Stromal cell of bone marrow (primary cell): ENCODE data around the gene CATSPERD.

ENCODE experiments used
- DNase-seq: peaks from one replicate; pipeline ENCODE4 v3.0.0-alpha.2; 2012; ENCODE audit warnings: low read depth

The CATSPERD gene, protein sequence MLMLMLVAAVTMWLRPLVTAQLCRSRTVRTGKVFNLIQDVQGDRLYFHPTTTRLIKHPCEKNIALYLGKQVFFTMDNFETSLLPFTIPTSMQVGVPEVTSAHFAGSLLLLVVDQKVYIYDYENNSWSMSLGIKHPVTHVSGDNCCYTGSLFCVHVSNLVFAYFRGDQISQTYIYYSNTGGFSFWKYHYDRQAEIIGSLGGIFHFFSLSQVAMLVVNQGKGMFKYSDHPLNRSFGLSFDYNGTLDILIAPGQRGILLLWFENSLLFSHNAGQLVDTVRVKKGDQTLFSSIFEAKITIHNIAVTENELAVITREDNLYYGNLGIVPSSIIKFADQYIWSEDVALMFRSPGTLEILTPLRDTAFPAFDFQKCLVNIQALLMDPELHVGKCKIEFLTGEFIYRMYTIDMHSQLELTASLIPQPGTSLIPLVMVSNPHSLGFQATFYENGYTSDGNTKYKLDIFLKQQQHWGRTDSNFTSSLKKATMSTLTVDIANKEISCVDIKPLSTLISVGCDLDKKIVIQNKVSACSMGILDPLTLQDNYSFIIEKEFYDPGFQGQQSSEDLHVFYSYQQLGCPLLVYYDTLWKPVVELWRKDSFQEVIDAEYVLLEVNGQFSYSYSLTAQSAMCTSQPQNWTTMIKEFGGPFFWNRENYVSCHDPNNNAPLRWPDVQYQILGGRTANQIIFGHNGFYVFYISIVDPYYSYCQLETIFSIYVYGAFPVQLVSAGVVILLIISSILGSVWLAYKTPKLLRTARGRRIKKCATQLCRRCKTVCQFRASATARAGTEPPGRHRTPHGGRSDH

DNA sequence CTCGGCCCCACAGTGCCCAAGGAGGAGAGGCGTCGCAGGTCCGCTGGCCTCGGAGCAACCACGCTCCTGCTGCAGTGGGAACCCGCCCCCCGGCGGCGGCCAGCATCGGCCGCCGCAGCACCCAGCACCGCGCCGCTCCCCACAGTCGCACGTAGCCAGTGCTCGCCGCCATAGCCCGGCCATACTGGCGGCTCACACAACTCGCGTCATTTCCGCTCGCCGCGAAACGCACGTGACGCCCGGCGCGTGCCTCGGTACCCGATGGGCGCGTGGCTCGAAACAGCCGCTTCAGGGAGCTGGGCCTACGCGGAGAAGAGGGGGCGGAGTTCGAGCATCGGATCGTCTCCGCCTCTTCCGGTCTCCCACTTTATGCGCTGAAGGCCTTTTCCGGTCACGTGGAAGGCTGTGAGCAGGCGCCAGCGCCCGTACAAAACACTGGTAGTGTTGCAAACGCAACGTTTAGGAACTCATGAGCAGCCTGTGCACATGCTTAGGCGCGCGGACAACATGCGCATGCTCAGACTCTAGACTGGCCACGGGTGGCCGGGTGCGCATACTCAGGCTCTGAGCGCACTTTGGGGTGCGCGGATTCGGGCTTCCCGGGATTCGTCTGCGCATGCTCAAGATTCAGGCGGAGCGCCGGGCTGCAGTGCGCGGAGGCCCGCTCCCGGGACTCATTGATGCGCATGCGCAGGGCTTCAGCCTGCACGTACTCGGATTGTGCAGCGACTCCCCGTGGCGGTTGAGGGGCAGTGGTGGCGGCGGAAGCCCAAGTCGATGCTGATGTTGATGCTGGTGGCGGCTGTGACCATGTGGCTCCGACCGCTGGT is at the start of gene CATSPERD, which contains the start of gene LONP1:
TSS of gene CATSPERD (plus strand) at position 677 of the 830 bp plus-strand sequence. CDS start at position 778, 101 bp downstream.
TSS of gene LONP1 (minus strand) at position 186 of the 830 bp plus-strand sequence. CDS start at position 172, 14 bp downstream.
- DNase-seq = peak; percentile 98

DNA sequence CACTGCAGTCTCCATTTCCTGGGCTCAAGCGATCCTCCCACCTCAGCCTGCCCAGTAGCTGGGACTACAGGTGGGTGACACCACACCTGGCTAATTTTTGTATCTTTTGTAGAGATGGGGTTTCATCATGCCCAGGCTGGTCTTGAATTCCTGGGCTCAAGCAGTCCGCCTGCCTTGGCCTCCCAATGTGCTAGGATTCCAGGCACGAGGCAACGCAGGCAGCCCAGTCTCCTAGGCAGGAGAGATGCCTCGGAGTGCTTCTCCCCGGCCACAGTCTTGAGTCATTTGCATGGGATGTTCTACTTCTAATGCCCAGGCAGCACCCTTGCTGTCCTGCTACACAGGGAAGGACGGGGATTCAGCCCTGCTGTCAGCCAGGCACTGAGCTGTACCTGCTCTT is 48.8 kb upstream of the CATSPERD start:
- no peak for DNase-seq

DNA sequence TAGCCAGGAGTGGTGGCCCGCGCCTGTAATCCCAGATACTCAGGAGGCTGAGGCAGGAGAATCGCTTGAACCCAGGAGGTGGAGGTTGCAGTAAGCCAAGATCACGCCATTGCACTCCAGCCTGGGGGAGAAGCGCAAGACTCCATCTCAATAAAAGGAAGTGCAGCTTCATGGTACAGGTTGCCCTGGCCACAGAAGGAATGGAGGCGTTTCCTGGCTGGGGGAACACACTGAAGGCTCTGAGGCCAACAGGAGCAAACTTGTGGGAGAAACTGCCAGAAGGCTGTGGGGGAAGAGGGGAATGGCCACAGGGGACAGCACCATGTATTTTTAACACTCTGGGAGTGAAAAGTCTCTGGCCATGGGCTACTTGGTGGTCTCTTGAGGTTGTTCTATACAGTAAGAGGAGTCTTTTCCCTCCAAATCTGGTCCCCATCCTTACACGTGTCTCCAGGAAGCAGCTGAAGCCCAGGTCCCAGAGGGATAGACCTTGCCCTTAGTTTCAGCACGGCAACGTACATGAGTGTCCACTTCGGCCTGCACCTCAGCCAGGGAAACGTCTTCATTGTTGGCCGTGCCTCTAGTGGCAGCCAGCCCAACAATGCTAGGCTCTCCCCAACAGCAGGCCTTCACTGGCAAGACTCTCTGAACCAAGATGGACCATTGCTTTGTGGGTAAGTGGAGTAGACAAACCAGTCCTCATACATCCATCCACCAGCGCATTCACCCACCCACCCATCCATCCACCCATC is 47.6 kb upstream of the CATSPERD start:
- DNase-seq = no peak

DNA sequence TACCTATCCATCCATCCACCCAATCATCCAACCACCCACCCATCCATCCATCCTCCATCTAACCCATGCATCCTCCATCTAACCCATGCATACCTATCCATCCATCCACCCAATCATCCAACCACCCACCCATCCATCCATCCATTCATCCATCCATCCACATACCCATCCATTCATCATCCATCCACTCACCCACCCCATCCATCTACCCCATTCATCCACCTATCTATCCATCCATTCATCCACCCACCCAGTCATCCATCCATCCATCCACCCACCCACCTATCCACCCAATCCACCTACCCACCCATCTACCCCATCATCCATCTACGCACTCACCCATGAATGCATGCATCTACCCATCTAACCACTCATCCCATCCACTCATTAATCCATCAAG is 46.7 kb upstream of the CATSPERD start:
- DNase-seq = no peak

DNA sequence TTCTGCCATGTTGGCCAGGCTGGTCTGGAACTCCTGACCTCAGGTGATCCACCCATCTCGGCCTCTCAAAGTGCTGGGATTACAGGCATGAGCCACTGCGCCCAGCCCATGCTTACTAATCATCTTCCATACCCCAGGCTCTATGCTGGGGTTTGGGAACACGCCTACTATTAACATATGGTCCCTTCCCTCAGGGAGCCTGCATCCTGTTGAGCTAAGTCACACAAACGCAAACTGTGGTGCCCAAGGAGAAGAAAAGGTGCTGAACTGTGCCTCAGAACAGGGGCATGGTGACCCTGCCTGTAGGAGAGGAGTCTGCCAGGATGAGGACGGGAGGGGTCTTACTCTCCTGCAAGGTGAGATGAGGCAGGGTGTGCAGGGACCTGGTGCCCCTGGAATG is 45.7 kb upstream of the CATSPERD start:
- no peak for DNase-seq

DNA sequence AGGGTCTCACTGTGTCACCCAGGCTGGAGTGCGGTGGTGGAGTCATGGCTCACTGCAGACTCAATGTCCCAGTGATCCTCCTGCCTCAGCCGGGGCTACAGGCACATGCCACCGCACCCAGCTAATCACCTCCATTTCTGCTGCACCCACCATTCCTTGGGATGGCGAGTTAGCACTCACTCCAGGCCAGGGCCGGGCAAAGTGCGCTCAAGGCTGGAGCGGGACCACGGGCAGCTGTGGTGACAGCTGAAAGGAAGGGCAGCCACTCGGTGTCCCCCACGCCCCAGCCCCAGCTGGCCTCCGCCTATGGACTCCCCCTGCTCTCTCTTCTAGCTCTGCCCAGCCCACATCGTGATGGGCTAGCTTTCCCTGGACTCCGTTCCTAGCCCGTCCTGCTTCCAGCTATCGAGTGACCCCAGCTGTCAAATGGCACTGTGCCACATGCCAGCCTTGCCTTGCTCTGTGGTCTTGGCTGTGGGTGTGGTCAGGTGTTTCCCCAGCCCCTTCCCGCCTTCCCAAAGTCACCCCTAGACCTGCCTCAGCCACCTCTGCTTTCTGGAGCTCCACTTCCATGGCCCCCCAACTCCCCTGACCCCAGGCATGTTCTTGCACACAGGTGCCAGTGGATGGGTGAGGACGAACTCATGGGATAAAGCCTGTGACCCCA is 44.2 kb upstream of the CATSPERD start:
- no peak for DNase-seq

DNA sequence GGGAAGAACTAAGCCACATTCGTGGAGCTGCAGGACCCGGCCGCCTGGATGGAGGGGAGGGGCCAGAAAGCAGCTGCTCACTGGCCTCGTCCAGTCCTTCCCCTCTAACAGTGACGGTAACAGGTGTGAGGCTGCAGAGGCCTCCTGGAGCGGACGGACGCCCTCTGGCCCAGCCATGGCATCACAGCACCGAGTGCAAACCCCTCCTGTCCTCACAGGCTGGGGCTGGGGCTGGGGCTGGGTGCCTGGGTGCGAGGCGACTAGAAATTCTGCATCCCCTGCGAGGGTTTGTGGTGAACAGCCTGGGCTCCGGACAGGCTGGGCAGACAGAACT is 43.7 kb upstream of the CATSPERD start:
- DNase-seq = no peak

DNA sequence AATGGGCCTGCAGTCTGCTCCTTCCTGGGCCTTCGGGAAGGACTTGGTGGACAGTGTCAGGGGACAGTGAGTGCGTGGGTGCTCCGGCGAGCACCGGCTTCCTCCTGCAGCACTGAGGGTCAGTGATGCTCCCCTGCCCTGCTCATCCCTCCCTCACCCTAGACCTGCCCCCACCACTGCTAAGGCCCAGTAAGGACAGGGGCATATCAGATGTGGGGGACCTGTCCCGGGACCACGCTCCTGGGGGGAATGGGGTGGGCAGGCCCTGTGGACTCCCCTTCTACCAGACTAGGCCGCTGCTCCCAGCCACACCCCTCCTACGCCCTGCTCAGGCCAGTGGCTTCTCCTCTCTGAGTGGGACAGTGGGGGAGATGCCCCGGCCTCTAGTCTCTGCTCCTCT is 43.3 kb upstream of the CATSPERD start:
- DNase-seq = no peak

DNA sequence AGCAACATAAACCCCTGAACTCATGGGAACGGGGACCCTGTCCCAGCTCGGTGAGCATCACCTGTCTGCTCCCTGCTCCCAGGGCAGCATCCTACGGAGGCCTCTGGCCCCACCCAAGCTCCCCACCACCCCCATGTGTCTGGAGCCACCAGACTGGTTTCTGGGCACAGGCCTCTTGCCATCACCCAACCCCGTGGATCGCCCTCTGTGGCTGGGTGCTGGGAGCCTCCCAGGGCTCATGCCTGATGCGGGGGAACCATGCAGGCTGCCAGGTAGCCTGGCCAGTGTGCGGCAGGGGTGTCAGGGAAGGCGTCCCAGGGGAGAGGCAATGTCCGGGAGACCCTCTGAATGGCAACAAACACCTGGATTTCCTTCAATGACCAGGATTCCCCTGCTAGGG is 42.9 kb upstream of the CATSPERD start:
- no peak for DNase-seq

DNA sequence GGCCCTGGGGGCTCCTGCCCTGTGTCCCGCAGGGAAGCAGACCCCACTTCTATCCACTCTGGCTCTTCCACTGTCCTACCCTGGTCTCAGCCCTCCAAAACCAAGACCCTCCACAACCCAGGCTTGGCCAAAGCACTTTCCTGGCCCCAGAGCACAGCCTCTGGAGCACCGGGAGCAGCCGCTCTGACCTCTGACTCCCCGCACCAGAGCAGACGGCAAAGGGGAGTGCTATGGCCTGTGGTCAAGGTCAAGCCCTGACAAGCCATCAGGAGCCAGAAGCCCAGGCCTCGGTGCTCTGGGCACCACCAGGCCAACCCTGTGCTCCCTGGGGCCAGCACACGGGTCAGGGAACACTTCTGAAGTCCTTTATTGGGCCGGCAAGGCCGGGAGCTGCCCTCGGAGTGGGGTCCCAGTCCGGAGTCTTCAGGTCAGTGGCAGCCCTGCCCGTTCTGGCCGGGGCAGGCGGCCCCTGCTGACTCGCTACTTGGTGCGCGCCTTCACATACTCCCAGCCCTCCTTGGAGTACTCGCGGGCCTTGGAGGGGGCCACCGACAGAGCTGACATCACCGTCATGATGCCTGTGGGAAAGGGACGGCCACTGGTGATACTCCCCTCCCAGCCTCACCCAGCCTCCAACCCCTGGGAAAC is 42.2 kb upstream of the CATSPERD start:
- DNase-seq = no peak

DNA sequence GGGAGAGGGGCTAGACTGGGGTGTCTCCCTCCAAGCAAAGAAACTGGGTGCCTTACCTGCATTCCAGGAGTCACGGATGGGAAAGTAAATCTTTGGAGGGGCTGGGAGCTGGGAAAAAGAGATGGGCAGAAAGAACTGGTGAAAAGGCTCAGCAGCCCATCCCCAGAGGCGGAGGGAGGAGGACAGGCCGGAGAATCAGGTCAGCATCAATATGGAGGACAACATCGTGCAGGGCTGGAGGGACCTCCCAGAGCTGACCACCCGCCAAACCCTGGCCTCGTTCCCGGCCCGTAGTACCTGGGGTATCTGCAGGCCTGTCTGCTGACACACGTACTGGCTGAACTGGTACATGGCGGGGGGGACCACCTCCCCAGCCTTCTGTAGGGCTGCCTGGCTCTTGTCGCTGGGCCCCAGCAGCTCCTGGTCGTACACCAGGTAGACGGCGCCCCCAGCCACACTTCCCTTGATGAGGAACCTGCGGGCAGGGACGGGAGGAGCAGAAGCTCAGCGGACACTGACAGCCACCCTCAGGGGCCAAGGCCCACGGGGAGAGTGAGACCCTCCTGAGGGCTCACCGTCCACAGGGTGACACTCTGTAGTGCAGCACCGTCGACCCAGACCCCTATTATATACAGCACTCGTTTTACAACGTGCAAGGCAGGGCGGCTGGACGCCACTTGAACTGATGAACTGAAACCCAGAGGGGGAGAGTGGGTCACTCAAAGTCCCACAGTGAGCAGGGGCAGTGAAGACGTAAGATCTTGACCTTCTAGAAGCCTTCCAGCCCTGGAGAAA is 41.0 kb upstream of the CATSPERD start:
- no peak for DNase-seq

DNA sequence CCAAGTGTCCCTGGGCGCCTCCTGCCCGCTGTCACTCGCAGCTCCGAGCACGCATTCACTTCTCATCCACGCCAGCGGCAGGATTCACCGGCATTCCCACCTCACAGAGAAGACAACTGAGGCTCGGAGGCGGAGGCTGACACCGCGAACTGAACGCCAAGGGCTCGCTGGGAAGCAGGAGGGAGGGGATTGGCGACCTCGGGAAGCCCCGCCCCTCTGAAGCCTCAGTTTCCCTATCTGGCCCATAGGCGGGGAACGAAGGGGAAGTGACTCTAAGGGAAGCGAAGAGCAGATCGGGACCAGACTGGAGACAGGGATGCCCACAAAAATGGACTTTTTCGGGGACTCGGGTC is 40.4 kb upstream of the CATSPERD start:
- DNase-seq = no peak

DNA sequence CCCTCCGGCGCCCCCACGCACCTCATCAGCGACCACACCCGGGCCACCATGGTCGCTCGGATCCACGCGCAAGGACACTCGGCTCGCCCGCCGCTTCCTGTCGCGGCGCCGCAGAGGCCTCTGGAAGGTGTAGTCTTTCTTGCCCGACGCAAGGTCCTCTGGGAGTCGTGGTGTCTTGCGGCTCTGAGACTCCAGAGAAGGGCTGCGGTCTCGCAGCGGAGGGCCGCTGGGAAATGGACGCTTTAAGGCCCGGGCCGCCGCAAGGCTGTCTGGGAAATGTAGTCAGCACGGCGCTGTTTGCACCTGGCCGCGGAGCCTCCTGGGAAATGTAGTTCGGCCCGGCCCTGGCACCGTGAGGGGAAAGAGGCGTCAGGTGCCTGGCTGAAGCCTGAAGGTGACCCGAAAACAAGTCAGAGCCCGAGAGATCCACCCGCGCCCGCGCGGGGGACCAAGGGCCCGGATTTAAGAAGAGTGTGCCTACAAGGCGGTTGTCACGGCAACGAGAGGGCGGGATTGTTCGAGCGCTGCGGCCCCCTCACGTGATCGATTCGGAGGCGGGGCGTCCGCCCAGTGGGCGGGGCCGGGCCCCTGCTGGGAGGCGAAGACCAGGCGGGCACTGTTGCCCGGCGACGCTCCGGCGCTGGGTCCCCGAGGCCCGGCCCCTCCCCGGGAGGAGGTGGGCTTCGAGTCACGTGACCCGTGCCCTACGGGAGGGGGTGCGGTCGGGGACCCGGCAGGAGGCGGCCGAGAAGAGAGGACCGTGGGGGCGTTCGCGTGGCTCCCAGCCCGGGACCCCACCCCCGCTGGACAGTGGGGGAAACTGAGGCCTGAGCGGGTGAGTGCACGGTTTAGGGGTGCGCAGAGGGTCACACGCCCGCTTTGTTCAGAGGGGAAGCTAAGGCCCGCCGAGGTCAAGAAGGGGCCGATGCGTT is 39.7 kb upstream of the CATSPERD start, which contains the start of the genes HSD11B1L and MICOS13:
TSS of gene HSD11B1L (plus strand) at position 591 of the 932 bp plus-strand sequence. CDS start 3,806 bp downstream, outside the sequence.
TSS of gene MICOS13 (minus strand) at position 80 of the 932 bp plus-strand sequence. CDS start at position 50, 30 bp downstream.
- DNase-seq = peak; percentile 99

DNA sequence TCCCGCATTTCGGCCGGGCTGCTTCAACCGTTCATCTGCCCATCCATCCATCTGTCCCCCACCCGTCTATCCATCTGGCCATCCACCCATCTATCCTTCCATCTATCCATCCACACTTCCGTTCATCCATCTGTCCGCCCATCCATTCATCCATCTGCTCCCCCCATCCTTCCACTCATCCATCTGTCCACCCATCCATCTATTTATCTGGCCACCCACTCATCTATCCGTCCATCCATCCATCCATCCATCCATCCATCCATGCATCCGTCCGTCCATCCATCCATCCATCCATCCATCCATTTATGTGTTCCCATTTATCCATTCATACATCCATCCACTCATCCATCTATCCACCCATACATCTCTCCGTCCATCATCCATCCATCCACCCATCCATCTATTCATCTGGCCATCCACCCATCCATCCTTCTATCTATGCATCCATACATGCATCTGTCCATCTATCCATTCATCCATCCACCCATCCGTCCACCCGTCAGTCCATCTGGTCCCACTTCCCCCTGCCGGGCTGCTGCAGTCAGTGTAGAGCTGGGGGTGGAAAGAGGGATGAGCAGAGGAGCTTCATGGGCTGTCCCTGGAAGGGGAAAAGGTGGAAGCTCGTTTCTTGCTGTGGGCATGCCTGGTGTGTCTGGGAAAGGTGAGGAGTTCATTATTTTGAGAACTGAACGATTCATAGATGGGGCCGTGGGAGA is 38.9 kb upstream of the CATSPERD start:
- no peak for DNase-seq

DNA sequence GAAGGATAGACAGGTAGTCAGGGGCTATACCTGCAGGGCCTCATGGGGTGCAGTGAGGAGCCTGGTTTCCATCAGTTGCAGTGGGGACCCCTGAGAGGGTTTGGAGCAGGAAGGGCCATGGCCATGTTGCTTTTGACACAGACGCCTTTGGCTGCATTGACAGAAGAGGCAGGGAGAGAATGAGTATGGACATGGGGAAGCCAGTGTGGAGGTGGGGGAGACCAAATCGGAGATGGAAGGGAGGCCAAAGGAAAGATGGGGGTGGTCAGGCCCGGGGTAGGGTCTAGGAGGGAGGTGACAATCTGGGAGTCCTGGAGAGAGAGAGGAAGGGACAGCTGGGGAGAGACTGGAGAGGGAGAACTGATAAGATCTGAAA is 38.3 kb upstream of the CATSPERD start:
- no peak for DNase-seq

DNA sequence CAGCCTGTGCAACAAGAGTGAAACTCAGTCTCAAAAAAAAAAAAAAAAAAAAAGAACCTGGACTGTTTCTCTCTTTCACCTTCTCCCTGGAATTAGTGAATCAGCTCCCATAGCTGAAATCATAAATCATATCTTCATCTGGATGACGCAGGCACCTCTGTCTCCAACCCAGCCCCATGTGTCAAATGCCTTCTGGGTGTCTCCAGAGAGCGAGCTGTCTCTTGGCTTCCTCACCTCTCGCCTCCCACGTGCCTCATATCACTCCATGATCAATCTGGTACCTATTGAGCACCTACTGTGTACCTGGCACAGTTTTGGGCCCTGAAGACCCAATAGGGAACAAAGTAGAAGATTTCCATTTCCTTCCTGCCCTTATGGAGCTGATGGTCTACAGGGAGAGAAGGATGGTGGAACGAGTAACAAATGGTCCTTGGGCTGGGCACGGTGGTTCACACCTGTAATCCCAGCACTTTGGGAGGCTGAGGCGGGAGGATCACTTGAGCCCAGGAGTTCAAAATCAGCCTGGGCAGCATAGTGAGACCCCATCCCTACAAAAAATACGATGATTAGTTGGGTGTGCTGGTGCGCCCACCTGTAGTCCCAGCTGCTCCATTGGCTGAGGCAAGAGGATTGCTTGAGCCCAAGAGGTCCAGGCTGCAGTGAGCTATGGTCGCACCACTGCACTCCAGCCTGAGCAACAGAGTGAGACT is 37.1 kb upstream of the CATSPERD start:
- no peak for DNase-seq
